IPS-18a (cell line): ENCODE data around the gene DOK6.

Source experiments
- H3K27ac ChIP-seq: one replicate; pipeline ENCODE4 v1.5.1; 2013; ENCODE audit warnings: low read length
- H3K27me3 ChIP-seq: one replicate; pipeline ENCODE4 v1.6.1; 2013; ENCODE audit warnings: mild to moderate bottlenecking, low read length; ENCODE audit not compliant: control insufficient read depth, insufficient read depth
- H3K36me3 ChIP-seq: one replicate; pipeline ENCODE4 v1.6.1; 2013; ENCODE audit warnings: low read depth, low read length; ENCODE audit not compliant: control insufficient read depth
- H3K4me1 ChIP-seq: one replicate; pipeline ENCODE4 v1.6.1; 2013; ENCODE audit warnings: low read depth, low read length; ENCODE audit not compliant: control insufficient read depth
- H3K4me3 ChIP-seq: one replicate; pipeline ENCODE4 v1.5.1; 2013; ENCODE audit warnings: low read length
- H3K9ac ChIP-seq: one replicate; pipeline ENCODE4 v1.6.1; 2013; ENCODE audit warnings: mild to moderate bottlenecking, low read length, moderate library complexity
- H3K9me3 ChIP-seq: one replicate; pipeline ENCODE4 v1.6.1; 2013; ENCODE audit warnings: low read depth, low read length; ENCODE audit not compliant: control insufficient read depth

Gene DOK6

DNA sequence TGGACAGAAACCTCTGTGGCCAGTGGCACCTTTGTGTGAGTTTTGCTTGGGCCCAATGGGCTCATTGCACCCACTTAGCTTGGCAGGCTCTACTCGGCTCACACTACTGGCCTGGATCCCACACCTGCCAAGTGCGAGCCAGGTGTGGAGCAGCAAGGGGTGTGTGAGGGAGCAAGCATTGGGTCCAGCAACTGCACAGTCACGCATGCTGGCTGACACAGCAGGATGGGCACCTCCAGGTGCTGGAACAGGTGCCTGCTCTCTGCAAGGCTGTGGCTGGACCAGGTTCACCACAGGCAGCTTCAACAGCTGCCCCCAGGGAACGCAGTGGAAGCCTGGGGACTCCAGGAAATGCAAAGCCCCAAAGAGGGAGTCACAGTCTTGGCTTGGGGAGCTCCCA, 94.2 kb downstream of the DOK6 start:
- no peak overlapping the region for H3K4me3 ChIP-seq
- no peak overlapping the region for H3K27ac ChIP-seq
- H3K4me1 ChIP-seq: no peaks in the 10 kb centered on the region
- H3K36me3 ChIP-seq: no peaks in the 10 kb centered on the region
- H3K9ac ChIP-seq: no peak overlapping the region
- H3K27me3 ChIP-seq: no peaks in the 10 kb centered on the region
- H3K9me3 ChIP-seq: no peaks in the 10 kb centered on the region

DNA sequence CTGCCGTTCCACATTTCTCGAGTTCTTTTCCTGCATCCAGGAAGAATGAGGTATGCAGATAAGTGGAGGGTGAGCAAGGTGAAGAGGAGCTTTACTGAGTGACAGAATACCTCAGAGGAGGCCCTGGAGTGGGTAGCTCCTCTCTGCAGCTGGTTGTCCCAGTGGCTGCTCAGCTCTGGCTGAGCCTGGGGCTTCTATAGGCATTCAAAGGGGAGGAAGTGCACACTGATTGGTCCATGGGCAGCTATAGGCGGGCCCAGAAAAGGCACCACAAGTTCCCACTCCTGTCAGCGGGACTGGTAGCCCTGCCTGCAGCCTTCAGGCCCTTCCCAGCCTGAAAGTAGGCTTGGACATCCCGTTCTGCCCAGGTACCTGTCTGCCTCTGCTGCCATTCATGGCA, 94.7 kb downstream of the DOK6 start:
- Histone ChIP-seq H3K9me3 (no peaks in the 10 kb centered on the region), H3K9ac (no peak overlapping the region), H3K27me3 (no peaks in the 10 kb centered on the region), H3K36me3 (no peaks in the 10 kb centered on the region), H3K4me3 (no peak overlapping the region), H3K4me1 (no peaks in the 10 kb centered on the region), H3K27ac (no peak overlapping the region)

DNA sequence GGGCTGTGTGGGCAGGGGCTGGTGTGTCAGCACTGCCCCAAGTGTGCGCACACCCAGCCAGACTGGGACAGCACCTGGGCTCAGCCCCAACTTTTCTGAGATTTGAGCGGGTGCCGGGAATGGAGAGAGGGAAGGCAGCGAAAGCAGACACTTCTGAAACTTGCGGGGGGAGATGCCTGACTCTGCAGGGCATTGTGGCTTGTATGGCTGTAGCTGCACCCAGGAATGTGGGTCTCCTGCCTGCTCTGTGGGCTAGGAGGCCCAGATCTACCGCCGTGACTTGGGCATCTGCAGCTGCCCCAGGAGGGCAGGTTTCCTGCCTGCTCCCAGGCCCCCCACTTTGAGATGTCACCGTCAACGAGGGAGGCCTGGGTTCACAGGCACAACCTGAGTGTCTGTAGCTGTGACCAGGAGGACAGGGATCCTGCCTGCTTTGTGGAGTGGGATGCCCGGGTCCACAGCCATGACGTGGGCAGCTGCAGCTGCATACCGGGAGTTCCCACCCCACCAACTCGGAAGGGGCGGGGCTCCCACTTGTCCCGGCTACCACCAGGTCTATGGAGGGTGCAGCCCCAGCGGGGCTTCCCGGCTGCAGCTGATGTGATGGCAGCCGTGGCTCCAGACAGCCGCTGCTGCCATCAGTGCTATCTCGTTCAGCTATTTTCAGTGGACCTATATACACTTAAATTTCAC, 95.3 kb downstream of the DOK6 start:
- Histone ChIP-seq H3K9me3 (no peaks in the 10 kb centered on the region), H3K36me3 (no peaks in the 10 kb centered on the region), H3K27me3 (no peaks in the 10 kb centered on the region), H3K27ac (no peak overlapping the region), H3K4me3 (no peak overlapping the region), H3K9ac (no peak overlapping the region), H3K4me1 (no peaks in the 10 kb centered on the region)

DNA sequence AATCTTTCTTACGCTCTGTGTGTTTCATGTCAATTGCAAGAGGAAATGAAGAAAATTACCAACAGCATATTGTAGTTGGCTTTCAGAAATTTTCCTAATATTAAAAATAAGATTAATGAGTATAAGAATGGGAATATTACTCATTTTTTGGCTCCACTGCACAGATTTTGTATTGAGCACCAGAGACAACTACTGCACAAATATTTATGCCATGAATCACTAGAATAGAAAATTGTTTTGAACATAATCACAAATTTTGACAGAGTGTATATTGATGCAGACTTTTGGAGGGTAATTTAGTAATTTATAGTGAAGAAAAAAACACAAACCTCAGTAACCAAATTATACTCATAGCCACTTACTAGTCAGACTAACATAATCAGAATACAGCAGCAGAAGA, 118.3 kb downstream of the DOK6 start:
- Histone ChIP-seq H3K27me3 (no peaks in the 10 kb centered on the region), H3K9ac (no peak overlapping the region), H3K4me3 (no peak overlapping the region), H3K27ac (no peak overlapping the region), H3K9me3 (no peaks in the 10 kb centered on the region), H3K4me1 (no peaks in the 10 kb centered on the region), H3K36me3 (no peaks in the 10 kb centered on the region)

DNA sequence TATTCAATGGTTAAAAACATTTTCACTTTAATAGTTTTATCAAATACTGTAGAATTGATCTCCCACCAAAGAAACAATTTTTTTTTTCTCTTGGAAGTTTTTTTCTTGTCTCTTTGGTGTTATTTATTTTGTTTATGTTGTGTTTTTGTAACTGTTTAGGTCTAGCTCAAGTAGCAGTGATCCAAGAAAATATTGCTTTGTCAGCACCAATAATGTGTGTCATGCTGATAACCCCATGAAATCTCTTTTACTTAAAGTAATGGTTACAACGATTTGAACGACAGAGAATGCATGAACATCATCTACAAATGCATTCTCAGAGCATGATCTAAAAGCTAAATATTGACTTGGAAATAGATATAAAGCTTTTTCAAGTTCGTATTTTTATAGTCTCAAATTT, 122.9 kb downstream of the DOK6 start:
- H3K27ac ChIP-seq: no peak overlapping the region
- H3K36me3 ChIP-seq: no peaks in the 10 kb centered on the region
- no peaks in the 10 kb centered on the region for H3K9me3 ChIP-seq

DNA sequence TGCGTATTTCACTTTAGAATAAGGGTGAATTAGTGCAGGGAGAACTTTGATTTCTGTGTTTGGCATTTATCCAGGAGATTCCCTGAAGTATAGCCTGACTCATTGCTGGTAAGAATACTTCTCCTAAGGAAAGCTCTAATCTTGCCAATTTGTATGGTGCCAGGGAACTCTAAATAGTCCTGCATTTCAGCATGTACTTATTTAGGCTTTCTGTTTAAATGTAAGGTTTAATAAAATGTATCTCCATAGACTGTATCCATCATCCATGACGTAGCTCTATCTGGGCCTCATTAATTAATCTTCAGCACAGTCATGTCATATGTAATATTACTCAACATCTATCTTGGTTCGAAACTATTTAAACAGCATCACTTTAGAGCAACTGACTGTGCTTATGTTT, 127.7 kb downstream of the DOK6 start:
- H3K4me1 ChIP-seq: no peaks in the 10 kb centered on the region
- no peak overlapping the region for H3K27ac ChIP-seq
- H3K27me3 ChIP-seq: no peaks in the 10 kb centered on the region
- no peaks in the 10 kb centered on the region for H3K9me3 ChIP-seq
- no peak overlapping the region for H3K9ac ChIP-seq
- no peaks in the 10 kb centered on the region for H3K36me3 ChIP-seq
- no peak overlapping the region for H3K4me3 ChIP-seq

More for the DNA sequence above, 122.9 kb downstream of the DOK6 start:
- Histone ChIP-seq H3K4me3 (no peak overlapping the region), H3K9ac (no peak overlapping the region), H3K27me3 (no peaks in the 10 kb centered on the region), H3K4me1 (no peaks in the 10 kb centered on the region)

DNA sequence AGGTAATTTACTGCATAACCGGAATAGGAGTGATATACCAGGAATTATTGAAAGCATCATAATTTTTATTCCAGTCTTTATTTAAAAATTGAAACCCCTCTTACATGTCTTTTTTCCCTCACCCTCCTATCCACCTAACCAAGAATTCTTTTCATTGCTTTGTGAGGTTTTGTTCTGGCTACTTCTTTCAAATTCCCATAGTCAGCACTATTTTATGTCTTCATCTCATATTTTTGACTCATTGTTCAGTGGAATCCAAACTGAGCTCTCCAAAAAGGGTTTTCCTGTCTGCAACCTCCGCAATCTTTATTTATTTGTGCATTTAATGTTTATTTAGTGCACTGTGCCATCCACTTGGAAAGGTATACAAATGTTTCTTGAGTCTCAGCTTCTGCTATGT, 128.5 kb downstream of the DOK6 start:
- H3K9ac ChIP-seq: no peak overlapping the region
- no peaks in the 10 kb centered on the region for H3K27me3 ChIP-seq

DNA sequence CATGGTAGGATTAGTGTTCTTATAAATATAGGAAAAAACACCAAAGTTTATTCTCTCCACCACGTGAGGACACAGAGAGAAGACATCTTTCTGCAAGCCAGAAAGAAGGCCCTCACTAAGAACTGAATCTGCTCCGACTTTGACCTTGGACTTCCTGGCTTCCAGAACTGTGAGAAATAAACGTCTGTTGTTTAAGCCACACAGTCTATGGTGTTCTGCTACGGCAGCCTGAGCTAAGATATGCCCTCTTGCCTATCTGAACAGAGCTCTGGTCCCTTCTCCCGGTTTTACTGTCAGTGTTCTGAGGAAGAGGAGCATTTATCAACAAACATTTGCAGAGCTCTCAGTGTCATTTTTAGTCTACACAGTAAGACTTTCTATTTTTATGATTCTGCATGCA, 131.3 kb downstream of the DOK6 start:
- H3K4me3 ChIP-seq: no peak overlapping the region
- no peaks in the 10 kb centered on the region for H3K4me1 ChIP-seq
- H3K9ac ChIP-seq: no peak overlapping the region
- H3K36me3 ChIP-seq: no peaks in the 10 kb centered on the region
- H3K27me3 ChIP-seq: no peaks in the 10 kb centered on the region
- H3K9me3 ChIP-seq: no peaks in the 10 kb centered on the region
- no peak overlapping the region for H3K27ac ChIP-seq

More for the DNA sequence above, 128.5 kb downstream of the DOK6 start:
- Histone ChIP-seq H3K36me3 (no peaks in the 10 kb centered on the region), H3K4me3 (no peak overlapping the region), H3K27ac (no peak overlapping the region), H3K4me1 (no peaks in the 10 kb centered on the region), H3K9me3 (no peaks in the 10 kb centered on the region)

DNA sequence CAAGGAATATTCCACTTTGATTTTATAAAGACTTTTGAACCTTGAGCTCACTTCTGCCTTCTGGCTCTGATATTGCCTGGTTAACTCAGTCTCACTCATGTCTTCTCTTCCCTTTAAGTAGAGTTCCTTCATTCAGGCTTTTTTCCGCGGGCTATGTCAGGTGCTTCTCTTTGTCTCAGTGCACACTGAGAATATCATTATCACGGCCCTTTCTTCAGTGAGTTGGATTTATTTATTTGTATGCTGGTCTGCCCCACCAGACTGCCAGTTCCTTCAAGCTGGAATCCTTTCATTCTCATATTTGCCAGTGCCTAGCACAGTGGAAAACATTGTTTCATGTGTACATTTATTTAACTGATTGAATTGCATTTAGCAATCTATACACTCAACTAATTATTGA, 136.5 kb downstream of the DOK6 start:
- Histone ChIP-seq H3K9me3 (no peaks in the 10 kb centered on the region), H3K36me3 (no peaks in the 10 kb centered on the region), H3K27ac (no peak overlapping the region), H3K4me1 (no peaks in the 10 kb centered on the region), H3K27me3 (no peaks in the 10 kb centered on the region), H3K9ac (no peak overlapping the region), H3K4me3 (no peak overlapping the region)

DNA sequence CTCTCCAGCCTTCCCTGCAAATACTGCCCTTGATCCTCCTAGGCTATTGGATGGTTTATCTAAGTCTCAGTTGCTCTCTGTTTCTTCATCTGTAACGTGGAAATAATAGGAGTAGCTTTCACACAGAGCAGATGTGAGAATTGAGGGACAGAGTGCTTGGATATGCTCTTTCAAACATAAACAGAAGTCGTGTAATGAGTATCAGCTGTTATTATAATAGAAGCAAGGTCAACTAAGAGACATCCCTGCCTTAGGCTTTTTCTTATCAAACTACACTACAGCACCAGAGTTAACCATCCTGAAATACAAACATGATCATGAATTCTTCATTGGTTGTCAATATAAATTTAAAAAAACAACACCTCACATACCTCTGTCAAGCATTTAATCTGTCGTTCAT, 138.2 kb downstream of the DOK6 start:
- no peaks in the 10 kb centered on the region for H3K36me3 ChIP-seq
- no peak overlapping the region for H3K9ac ChIP-seq
- H3K27ac ChIP-seq: no peak overlapping the region
- H3K4me1 ChIP-seq: no peaks in the 10 kb centered on the region
- no peaks in the 10 kb centered on the region for H3K27me3 ChIP-seq
- no peak overlapping the region for H3K4me3 ChIP-seq
- H3K9me3 ChIP-seq: no peaks in the 10 kb centered on the region

DNA sequence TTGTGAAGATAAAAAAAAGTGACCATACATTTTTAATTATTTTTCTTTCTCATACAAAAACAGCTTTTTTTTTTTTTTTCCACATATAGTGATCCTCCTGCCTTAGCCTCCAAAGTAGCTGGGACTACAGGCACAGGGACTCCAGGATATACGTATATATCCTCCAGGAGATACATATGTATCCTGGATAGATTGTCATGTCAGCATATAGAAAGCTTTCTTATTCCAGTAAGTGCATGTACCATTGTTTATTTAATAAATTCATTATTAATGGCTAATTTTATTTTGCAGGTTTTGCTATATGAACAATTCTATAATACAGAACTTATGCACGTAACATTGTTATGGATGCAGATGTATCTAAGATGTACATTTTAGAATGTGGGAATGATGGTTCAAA, 138.7 kb downstream of the DOK6 start:
- Histone ChIP-seq H3K27me3 (no peaks in the 10 kb centered on the region), H3K27ac (no peak overlapping the region), H3K4me3 (no peak overlapping the region), H3K9me3 (no peaks in the 10 kb centered on the region), H3K36me3 (no peaks in the 10 kb centered on the region), H3K4me1 (no peaks in the 10 kb centered on the region), H3K9ac (no peak overlapping the region)

DNA sequence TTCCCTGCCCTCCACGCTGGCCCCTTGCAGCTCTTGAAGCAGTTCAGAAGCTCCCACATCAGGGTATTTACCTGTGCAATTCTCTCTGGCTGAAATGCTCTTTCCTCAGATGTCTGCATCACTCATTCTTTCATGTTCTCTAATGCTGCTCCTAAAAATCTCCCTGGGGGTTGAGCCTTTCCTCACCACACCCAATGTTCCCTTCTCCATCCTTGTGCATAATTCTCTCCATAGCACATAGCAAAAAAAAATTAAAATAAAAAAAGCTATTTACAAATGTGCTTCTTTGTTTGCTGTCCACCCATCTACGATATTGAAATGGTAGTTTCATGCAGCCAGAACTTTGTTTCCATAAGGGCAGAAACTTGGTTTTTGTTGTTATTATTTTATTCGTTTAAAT, 155.5 kb downstream of the DOK6 start:
- H3K4me3 ChIP-seq: no peak overlapping the region
- H3K27me3 ChIP-seq: no peaks in the 10 kb centered on the region
- no peak overlapping the region for H3K27ac ChIP-seq
- no peaks in the 10 kb centered on the region for H3K36me3 ChIP-seq
- no peaks in the 10 kb centered on the region for H3K9me3 ChIP-seq
- H3K4me1 ChIP-seq: peaks cover 6% of the 10 kb centered on the region
- no peak overlapping the region for H3K9ac ChIP-seq
